RPMI8226 (cell line): ENCODE results near the gene ITGB1BP2.
A peak's percentile ranks its signal among the peaks of the same experiment; 100 is the strongest.
"Not testable (repeated sequence)": the region's sequence is repeated elsewhere in the genome, so short reads cannot be mapped to it uniquely, and the experiment has no call there.

Experiments used
- DNase-seq: peaks from one replicate; pipeline ENCODE4 v3.0.0-alpha.2; 2015

ITGB1BP2 gene

GRCh38 chrX:71301195-71301924 is at the start of gene ITGB1BP2:
Gene ITGB1BP2 (plus strand): TSS chrX:71301750. CDS start chrX:71301807, 57 bp downstream.
- DNase-seq = no peak

- DNase-seq = no peak
These were observed 49.3 kb upstream of the ITGB1BP2 start for GRCh38 chrX:71252221-71252620.

- DNase-seq = peak; percentile 63
These were observed 48.1 kb upstream of the ITGB1BP2 start for GRCh38 chrX:71253253-71254091.

- DNase-seq = peak; percentile 90
These were observed 47.2 kb upstream of the ITGB1BP2 start, which contains the start of gene ZMYM3 for GRCh38 chrX:71254092-71254963. Gene ZMYM3 (minus strand): TSS chrX:71254140. CDS start chrX:71253255, 885 bp downstream.

- DNase-seq = no peak
These were observed 45.5 kb upstream of the ITGB1BP2 start for GRCh38 chrX:71256051-71256450.

- no peak for DNase-seq
These were observed 44.7 kb upstream of the ITGB1BP2 start for GRCh38 chrX:71256856-71257255.

GRCh38 chrX:71268624-71269023 is 32.9 kb upstream of the ITGB1BP2 start:
- not testable (repeated sequence) for DNase-seq

- no peak for DNase-seq
These were observed 31.7 kb upstream of the ITGB1BP2 start for GRCh38 chrX:71269801-71270395.

- DNase-seq = not testable (repeated sequence)
These were observed 29.2 kb upstream of the ITGB1BP2 start for GRCh38 chrX:71272313-71272712.

GRCh38 chrX:71281300-71281699 is 20.2 kb upstream of the ITGB1BP2 start:
- not testable (repeated sequence) for DNase-seq

GRCh38 chrX:71282514-71283402 is 18.8 kb upstream of the ITGB1BP2 start:
- DNase-seq = no peak

GRCh38 chrX:71283403-71284143 is 18.0 kb upstream of the ITGB1BP2 start, which contains the start of gene NONO:
Gene NONO (plus strand): TSS chrX:71283635. CDS start chrX:71290638, 7,003 bp downstream.
- DNase-seq = peak; percentile 99

- DNase-seq = no peak
These were observed 15.6 kb upstream of the ITGB1BP2 start for GRCh38 chrX:71285929-71286328.

GRCh38 chrX:71291381-71291780 is 10.2 kb upstream of the ITGB1BP2 start:
- no peak for DNase-seq

GRCh38 chrX:71292669-71293365 is 8.7 kb upstream of the ITGB1BP2 start:
- DNase-seq = no peak

- no peak for DNase-seq
These were observed 4.7 kb upstream of the ITGB1BP2 start for GRCh38 chrX:71296806-71297205.

GRCh38 chrX:71298119-71298518 is 3.4 kb upstream of the ITGB1BP2 start:
- DNase-seq = no peak

GRCh38 chrX:71300064-71300463 is 1.5 kb upstream of the ITGB1BP2 start:
- DNase-seq = not testable (repeated sequence)

- not testable (repeated sequence) for DNase-seq
These were observed 1.1 kb upstream of the ITGB1BP2 start for GRCh38 chrX:71300495-71300894.
